HepG2 (cell line): ENCODE measurements around the gene GPD1. TPM values are rescaled to one million over a fixed set of nuclear protein-coding genes. Genes with fewer than 3 reads are reported as not detected.
A peak's percentile ranks its signal among the peaks of the same experiment; 100 is the strongest.

Experiments
- EHMT2 ChIP-seq: fragments of 200-600 bp; sonication (generic); IDR thresholded peaks from 2 replicates; pipeline ENCODE4 v1.7.0; 2017; ENCODE audit warnings: antibody characterized with exemption, low read depth, low read length, borderline replicate concordance
- HMGA1 ChIP-seq: sonication (generic); formaldehyde crosslinking; conservative IDR thresholded peaks from 2 replicates; pipeline ENCODE4 v1.4.0; 2020; ENCODE audit warnings: missing genetic modification reagents
- KLF16 ChIP-seq, 2 experiments: sonication (generic) in 1 of 2; formaldehyde crosslinking in 1 of 2; IDR thresholded peaks; 2 replicates each; pipeline versions ENCODE4 v1.6.1 to v1.8.0; 2016 to 2023; ENCODE audit warnings: missing genetic modification reagents in 2 of 2, missing compliant biosample characterization in 1 of 2
- MED1 ChIP-seq: sonication (generic); formaldehyde crosslinking; IDR thresholded peaks from 2 replicates; pipeline ENCODE4 v1.4.0; 2020; ENCODE audit warnings: missing genetic modification reagents
- NAIF1 ChIP-seq: sonication (generic); formaldehyde crosslinking; IDR thresholded peaks from 2 replicates; pipeline ENCODE4 v1.5.0; 2020; ENCODE audit warnings: mild to moderate bottlenecking, missing genetic modification reagents, borderline replicate concordance
- SMC3 ChIP-seq: IDR thresholded peaks from 2 replicates; pipeline ENCODE4 v1.6.1; 2011; ENCODE audit warnings: low read length, improper control_type of control experiment
- SP1 ChIP-seq, 2 experiments: fragments of 450-650 bp in 1 of 2; sonication (generic) in 1 of 2; formaldehyde crosslinking in 1 of 2; IDR thresholded peaks; 2 replicates each; pipeline versions ENCODE4 v1.4.0 to v1.6.1; 2016 to 2020; ENCODE audit warnings: missing genetic modification reagents in 1 of 2
- ZFP1 ChIP-seq: IDR thresholded peaks from 2 replicates; pipeline ENCODE4 v1.6.1; 2016
- ZNF17 ChIP-seq: sonication (generic); formaldehyde crosslinking; IDR thresholded peaks from 2 replicates; pipeline ENCODE4 v1.5.0; 2020; ENCODE audit warnings: mild to moderate bottlenecking, missing genetic modification reagents
- ZNF296 ChIP-seq: sonication (generic); formaldehyde crosslinking; conservative IDR thresholded peaks from 2 replicates; pipeline ENCODE4 v1.5.0; 2020; ENCODE audit warnings: mild to moderate bottlenecking, missing genetic modification reagents
- ZNF7 ChIP-seq: IDR thresholded peaks from 2 replicates; pipeline ENCODE4 v1.6.1; 2016; ENCODE audit warnings: missing biosample characterization, missing genetic modification reagents
- polyA plus RNA-seq, 8 experiments: library from polyadenylated mRNA; depleted of rRNA in 3 of 8; stranded (reverse) in 7 of 8; unstranded in 1 of 8; fragments of >200 nt; fragmentation: Illumina TruSeq in 4 of 8; extraction: Trizol in 4 of 8; gene quantifications; 2 replicates each; pipeline versions ENCODE4 v1.2.1 to v1.2.3, GENCODE V29; 2011 to 2016; ENCODE audit warnings: low read depth in 4 of 8, missing spikeins in 1 of 8, mixed read lengths in 1 of 8; ENCODE audit not compliant: insufficient read depth in 1 of 8
- total RNA-seq, 5 experiments: library from RNA; depleted of rRNA; stranded (reverse); fragments of >200 nt; fragmentation: Illumina TruSeq; extraction: Trizol; gene quantifications; 2 replicates each; pipeline ENCODE4 v1.2.3, GENCODE V29; 2016; ENCODE audit warnings: low read depth in 1 of 5
- TF ChIP-seq, protein P1 (sequence below): sonication (generic); formaldehyde crosslinking; IDR thresholded peaks from 2 replicates; pipeline ENCODE4 v1.4.0; 2020; ENCODE audit warnings: mild to moderate bottlenecking, missing genetic modification reagents, borderline replicate concordance
- TF ChIP-seq, protein P2 (sequence below): sonication (generic); formaldehyde crosslinking; IDR thresholded peaks from 2 replicates; pipeline ENCODE4 v1.5.0; 2020; ENCODE audit warnings: mild to moderate bottlenecking, missing genetic modification reagents, moderate library complexity
- TF ChIP-seq, protein P3 (sequence below): sonication (generic); formaldehyde crosslinking; IDR thresholded peaks from 2 replicates; pipeline ENCODE4 v1.4.0; 2020; ENCODE audit warnings: missing genetic modification reagents, borderline replicate concordance
- TF ChIP-seq, protein P4 (sequence below): sonication (generic); formaldehyde crosslinking; conservative IDR thresholded peaks from 2 replicates; pipeline ENCODE4 v1.4.0; 2020; ENCODE audit warnings: missing genetic modification reagents
- TF ChIP-seq, protein P5 (sequence below): sonication (generic); formaldehyde crosslinking; IDR thresholded peaks from 2 replicates; pipeline ENCODE4 v1.4.0; 2020; ENCODE audit warnings: missing genetic modification reagents, mild to moderate bottlenecking, borderline replicate concordance
- TF ChIP-seq, protein P6 (sequence below): sonication (generic); formaldehyde crosslinking; IDR thresholded peaks from 2 replicates; pipeline ENCODE4 v1.4.0; 2020; ENCODE audit warnings: missing genetic modification reagents; ENCODE audit errors: not compliant biosample characterization

Gene GPD1
- total and polyA plus RNA-seq, 2 of the 13 experiments (the other 11 are each of a cell fraction or from before 2014, with no cell fraction given): 3.7 to 30.6 TPM

DNA sequence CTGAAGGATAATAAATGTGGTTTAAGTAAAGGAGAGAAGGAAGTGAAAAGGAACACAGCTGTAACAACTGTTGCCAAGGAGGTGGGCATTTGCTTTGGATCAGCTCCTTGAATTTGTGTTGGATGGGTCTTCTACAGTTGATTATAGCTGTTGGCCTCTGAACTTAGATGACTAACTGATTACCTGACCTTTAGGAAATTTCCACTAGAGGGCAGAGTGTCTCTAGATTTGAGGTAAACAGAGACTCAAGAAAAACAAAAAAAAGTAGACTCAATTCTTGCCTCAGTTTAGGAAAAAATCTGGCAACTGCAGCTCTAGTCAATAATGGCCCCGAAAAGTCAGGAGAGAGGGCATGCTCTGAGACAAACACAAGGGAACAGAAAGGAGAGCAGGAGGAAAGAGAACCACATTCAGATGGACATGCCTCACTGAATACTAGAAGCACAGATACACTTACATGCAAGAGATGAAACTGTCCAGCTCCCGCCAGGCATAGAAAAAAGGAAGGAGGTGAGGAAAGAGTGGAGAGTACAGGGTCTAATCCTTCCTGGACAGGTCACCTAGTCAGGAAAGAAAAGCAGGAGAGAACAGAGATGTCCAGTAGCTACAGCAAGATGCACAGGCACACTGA is 28.8 kb downstream of the GPD1 start (continued):
- TF ChIP-seq, protein P1, sequence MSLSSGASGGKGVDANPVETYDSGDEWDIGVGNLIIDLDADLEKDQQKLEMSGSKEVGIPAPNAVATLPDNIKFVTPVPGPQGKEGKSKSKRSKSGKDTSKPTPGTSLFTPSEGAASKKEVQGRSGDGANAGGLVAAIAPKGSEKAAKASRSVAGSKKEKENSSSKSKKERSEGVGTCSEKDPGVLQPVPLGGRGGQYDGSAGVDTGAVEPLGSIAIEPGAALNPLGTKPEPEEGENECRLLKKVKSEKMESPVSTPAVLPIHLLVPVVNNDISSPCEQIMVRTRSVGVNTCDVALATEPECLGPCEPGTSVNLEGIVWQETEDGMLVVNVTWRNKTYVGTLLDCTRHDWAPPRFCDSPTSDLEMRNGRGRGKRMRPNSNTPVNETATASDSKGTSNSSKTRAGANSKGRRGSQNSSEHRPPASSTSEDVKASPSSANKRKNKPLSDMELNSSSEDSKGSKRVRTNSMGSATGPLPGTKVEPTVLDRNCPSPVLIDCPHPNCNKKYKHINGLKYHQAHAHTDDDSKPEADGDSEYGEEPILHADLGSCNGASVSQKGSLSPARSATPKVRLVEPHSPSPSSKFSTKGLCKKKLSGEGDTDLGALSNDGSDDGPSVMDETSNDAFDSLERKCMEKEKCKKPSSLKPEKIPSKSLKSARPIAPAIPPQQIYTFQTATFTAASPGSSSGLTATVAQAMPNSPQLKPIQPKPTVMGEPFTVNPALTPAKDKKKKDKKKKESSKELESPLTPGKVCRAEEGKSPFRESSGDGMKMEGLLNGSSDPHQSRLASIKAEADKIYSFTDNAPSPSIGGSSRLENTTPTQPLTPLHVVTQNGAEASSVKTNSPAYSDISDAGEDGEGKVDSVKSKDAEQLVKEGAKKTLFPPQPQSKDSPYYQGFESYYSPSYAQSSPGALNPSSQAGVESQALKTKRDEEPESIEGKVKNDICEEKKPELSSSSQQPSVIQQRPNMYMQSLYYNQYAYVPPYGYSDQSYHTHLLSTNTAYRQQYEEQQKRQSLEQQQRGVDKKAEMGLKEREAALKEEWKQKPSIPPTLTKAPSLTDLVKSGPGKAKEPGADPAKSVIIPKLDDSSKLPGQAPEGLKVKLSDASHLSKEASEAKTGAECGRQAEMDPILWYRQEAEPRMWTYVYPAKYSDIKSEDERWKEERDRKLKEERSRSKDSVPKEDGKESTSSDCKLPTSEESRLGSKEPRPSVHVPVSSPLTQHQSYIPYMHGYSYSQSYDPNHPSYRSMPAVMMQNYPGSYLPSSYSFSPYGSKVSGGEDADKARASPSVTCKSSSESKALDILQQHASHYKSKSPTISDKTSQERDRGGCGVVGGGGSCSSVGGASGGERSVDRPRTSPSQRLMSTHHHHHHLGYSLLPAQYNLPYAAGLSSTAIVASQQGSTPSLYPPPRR (CRISPR knock-in tag): no peak
- TF ChIP-seq KLF16 (CRISPR knock-in tag; IDR thresholded peaks at IDR 0.05) (no peak), SMC3 (peak; percentile 78), MED1 (CRISPR knock-in tag) (no peak), NAIF1 (no peak), HMGA1 (no peak), ZFP1 (CRISPR knock-in tag) (no peak), SP1 (IDR thresholded peaks at IDR 0.05) (no peak), SP1 (CRISPR knock-in tag; IDR thresholded peaks at IDR 0.05) (no peak), EHMT2 (no peak), ZNF17 (CRISPR knock-in tag) (no peak), ZNF296 (CRISPR knock-in tag) (no peak), ZNF7 (CRISPR knock-in tag) (no peak)
- TF ChIP-seq, protein P2, sequence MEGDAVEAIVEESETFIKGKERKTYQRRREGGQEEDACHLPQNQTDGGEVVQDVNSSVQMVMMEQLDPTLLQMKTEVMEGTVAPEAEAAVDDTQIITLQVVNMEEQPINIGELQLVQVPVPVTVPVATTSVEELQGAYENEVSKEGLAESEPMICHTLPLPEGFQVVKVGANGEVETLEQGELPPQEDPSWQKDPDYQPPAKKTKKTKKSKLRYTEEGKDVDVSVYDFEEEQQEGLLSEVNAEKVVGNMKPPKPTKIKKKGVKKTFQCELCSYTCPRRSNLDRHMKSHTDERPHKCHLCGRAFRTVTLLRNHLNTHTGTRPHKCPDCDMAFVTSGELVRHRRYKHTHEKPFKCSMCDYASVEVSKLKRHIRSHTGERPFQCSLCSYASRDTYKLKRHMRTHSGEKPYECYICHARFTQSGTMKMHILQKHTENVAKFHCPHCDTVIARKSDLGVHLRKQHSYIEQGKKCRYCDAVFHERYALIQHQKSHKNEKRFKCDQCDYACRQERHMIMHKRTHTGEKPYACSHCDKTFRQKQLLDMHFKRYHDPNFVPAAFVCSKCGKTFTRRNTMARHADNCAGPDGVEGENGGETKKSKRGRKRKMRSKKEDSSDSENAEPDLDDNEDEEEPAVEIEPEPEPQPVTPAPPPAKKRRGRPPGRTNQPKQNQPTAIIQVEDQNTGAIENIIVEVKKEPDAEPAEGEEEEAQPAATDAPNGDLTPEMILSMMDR (CRISPR knock-in tag): peak; percentile 72
- TF ChIP-seq, protein P3, sequence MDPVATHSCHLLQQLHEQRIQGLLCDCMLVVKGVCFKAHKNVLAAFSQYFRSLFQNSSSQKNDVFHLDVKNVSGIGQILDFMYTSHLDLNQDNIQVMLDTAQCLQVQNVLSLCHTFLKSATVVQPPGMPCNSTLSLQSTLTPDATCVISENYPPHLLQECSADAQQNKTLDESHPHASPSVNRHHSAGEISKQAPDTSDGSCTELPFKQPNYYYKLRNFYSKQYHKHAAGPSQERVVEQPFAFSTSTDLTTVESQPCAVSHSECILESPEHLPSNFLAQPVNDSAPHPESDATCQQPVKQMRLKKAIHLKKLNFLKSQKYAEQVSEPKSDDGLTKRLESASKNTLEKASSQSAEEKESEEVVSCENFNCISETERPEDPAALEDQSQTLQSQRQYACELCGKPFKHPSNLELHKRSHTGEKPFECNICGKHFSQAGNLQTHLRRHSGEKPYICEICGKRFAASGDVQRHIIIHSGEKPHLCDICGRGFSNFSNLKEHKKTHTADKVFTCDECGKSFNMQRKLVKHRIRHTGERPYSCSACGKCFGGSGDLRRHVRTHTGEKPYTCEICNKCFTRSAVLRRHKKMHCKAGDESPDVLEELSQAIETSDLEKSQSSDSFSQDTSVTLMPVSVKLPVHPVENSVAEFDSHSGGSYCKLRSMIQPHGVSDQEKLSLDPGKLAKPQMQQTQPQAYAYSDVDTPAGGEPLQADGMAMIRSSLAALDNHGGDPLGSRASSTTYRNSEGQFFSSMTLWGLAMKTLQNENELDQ (CRISPR knock-in tag): no peak
- TF ChIP-seq, protein P4, sequence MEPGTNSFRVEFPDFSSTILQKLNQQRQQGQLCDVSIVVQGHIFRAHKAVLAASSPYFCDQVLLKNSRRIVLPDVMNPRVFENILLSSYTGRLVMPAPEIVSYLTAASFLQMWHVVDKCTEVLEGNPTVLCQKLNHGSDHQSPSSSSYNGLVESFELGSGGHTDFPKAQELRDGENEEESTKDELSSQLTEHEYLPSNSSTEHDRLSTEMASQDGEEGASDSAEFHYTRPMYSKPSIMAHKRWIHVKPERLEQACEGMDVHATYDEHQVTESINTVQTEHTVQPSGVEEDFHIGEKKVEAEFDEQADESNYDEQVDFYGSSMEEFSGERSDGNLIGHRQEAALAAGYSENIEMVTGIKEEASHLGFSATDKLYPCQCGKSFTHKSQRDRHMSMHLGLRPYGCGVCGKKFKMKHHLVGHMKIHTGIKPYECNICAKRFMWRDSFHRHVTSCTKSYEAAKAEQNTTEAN (CRISPR knock-in tag): no peak
- TF ChIP-seq, protein P5, sequence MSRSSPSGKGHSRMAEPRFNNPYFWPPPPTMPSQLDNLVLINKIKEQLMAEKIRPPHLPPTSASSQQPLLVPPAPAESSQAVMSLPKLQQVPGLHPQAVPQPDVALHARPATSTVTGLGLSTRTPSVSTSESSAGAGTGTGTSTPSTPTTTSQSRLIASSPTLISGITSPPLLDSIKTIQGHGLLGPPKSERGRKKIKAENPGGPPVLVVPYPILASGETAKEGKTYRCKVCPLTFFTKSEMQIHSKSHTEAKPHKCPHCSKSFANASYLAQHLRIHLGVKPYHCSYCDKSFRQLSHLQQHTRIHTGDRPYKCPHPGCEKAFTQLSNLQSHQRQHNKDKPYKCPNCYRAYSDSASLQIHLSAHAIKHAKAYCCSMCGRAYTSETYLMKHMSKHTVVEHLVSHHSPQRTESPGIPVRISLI (CRISPR knock-in tag): 0 out of 2 replicates have a peak, but pooled peaks have one; percentile 28
- TF ChIP-seq, protein P6, sequence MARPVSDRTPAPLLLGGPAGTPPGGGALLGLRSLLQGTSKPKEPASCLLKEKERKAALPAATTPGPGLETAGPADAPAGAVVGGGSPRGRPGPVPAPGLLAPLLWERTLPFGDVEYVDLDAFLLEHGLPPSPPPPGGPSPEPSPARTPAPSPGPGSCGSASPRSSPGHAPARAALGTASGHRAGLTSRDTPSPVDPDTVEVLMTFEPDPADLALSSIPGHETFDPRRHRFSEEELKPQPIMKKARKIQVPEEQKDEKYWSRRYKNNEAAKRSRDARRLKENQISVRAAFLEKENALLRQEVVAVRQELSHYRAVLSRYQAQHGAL: no peak
